ENCODE measurements around the gene PHACTR2.
"Not testable (repeated sequence)": the region's sequence is repeated elsewhere in the genome, so short reads cannot be mapped to it uniquely, and the experiment has no call there.

- TF ChIP-seq, protein P1, sequence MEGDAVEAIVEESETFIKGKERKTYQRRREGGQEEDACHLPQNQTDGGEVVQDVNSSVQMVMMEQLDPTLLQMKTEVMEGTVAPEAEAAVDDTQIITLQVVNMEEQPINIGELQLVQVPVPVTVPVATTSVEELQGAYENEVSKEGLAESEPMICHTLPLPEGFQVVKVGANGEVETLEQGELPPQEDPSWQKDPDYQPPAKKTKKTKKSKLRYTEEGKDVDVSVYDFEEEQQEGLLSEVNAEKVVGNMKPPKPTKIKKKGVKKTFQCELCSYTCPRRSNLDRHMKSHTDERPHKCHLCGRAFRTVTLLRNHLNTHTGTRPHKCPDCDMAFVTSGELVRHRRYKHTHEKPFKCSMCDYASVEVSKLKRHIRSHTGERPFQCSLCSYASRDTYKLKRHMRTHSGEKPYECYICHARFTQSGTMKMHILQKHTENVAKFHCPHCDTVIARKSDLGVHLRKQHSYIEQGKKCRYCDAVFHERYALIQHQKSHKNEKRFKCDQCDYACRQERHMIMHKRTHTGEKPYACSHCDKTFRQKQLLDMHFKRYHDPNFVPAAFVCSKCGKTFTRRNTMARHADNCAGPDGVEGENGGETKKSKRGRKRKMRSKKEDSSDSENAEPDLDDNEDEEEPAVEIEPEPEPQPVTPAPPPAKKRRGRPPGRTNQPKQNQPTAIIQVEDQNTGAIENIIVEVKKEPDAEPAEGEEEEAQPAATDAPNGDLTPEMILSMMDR (IDR thresholded peaks at IDR 0.05; ENCODE audit: insufficient read depth, low read depth, low read length): not testable (repeated sequence)
- TF ChIP-seq EZH2 (IDR thresholded peaks at IDR 0.05; ENCODE audit: insufficient read depth, low read length): not testable (repeated sequence)
These were observed 120.7 kb downstream of the PHACTR2 start for GRCh38 chr6:143798487-143798886.

All from astrocyte (in vitro differentiated cells and primary cell).